ENCODE measurements around the gene BCAS3.

BCAS3 gene

GRCh38 chr17:61398721-61399130 lies 721.1 kb downstream of the BCAS3 start:
- no peaks in the 10 kb centered on the region for H3K27me3 ChIP-seq (replicated peaks)
- TF ChIP-seq CTCF (IDR thresholded peaks at IDR 0.05; ENCODE audit: low read depth, low read length, missing control alignments) = no peak
- peak overlapping the region; percentile 84 for H3K4me3 ChIP-seq (ENCODE audit: low read depth, low read length)
- DNase-seq = no peak
- H3K36me3 ChIP-seq (replicated peaks) = peaks cover 3% of the 10 kb centered on the region
- in situ Hi-C loops (cut with HindIII; ENCODE audit: low pct_ligation_motif_present, low sequenced_read_pairs) = no loop called here
- peak overlapping the region; percentile 39 for H3K27ac ChIP-seq

- TF ChIP-seq CTCF (IDR thresholded peaks at IDR 0.05; ENCODE audit: low read depth, low read length, missing control alignments) = no peak
- peak within 1 kb of the TSS; percentile 84 for H3K4me3 ChIP-seq (ENCODE audit: low read depth, low read length)
Observed at GRCh38 chr17:61399131-61400065, 721.7 kb downstream of the BCAS3 start, which contains the start of gene TBX2. Gene TBX2 (plus strand): TSS chr17:61399843. CDS start chr17:61400177, 334 bp downstream.

GRCh38 chr17:61400066-61400716 lies 722.5 kb downstream of the BCAS3 start:
- peak overlapping the region; percentile 84 for H3K4me3 ChIP-seq (ENCODE audit: low read depth, low read length)
- DNase-seq = no peak
- TF ChIP-seq CTCF (IDR thresholded peaks at IDR 0.05; ENCODE audit: low read depth, low read length, missing control alignments) = no peak
- H3K27ac ChIP-seq = peak overlapping the region; percentile 70
- in situ Hi-C loops (cut with HindIII; ENCODE audit: low pct_ligation_motif_present, low sequenced_read_pairs) = no loop called here
- no peaks in the 10 kb centered on the region for H3K27me3 ChIP-seq (replicated peaks)
- peaks cover 8% of the 10 kb centered on the region for H3K36me3 ChIP-seq (replicated peaks)

More at GRCh38 chr17:61399131-61400065, 721.7 kb downstream of the BCAS3 start, which contains the start of gene TBX2:
- peaks cover 3% of the 10 kb centered on the region for H3K36me3 ChIP-seq (replicated peaks)
- H3K27me3 ChIP-seq (replicated peaks) = no peaks in the 10 kb centered on the region
- H3K27ac ChIP-seq = peak within 1 kb of the TSS; percentile 70
- in situ Hi-C loops (cut with HindIII; ENCODE audit: low pct_ligation_motif_present, low sequenced_read_pairs) = no loop called here
- peak; percentile 96 for DNase-seq

GRCh38 chr17:61400717-61401388 lies 723.2 kb downstream of the BCAS3 start:
- no peaks in the 10 kb centered on the region for H3K27me3 ChIP-seq (replicated peaks)
- peak overlapping the region; percentile 84 for H3K4me3 ChIP-seq (ENCODE audit: low read depth, low read length)
- H3K36me3 ChIP-seq (replicated peaks) = peaks cover 14% of the 10 kb centered on the region
- TF ChIP-seq CTCF (IDR thresholded peaks at IDR 0.05; ENCODE audit: low read depth, low read length, missing control alignments) = peak; percentile 3
- no peak for DNase-seq
- peak overlapping the region; percentile 70 for H3K27ac ChIP-seq
- in situ Hi-C loops (cut with HindIII; ENCODE audit: low pct_ligation_motif_present, low sequenced_read_pairs) = no loop called here

GRCh38 chr17:61401389-61402072 lies 723.9 kb downstream of the BCAS3 start:
- Histone ChIP-seq H3K36me3 (replicated peaks) (peaks cover 19% of the 10 kb centered on the region), H3K27ac (peak overlapping the region; percentile 70)

More at GRCh38 chr17:61401389-61402072, 723.9 kb downstream of the BCAS3 start:
- Histone ChIP-seq H3K27me3 (replicated peaks) (no peaks in the 10 kb centered on the region), H3K4me3 (ENCODE audit: low read depth, low read length) (peak overlapping the region; percentile 84)
- in situ Hi-C loops (cut with HindIII; ENCODE audit: low pct_ligation_motif_present, low sequenced_read_pairs) = no loop called here
- no peak for TF ChIP-seq CTCF (IDR thresholded peaks at IDR 0.05; ENCODE audit: low read depth, low read length, missing control alignments)
- no peak for DNase-seq

Measured in brain microvascular endothelial cell (primary cell).